Measurements from ENCODE around the gene TNFRSF21. TPM values are rescaled to one million over a fixed set of nuclear protein-coding genes. Genes with fewer than 3 reads are reported as not detected.

The TNFRSF21 gene, protein sequence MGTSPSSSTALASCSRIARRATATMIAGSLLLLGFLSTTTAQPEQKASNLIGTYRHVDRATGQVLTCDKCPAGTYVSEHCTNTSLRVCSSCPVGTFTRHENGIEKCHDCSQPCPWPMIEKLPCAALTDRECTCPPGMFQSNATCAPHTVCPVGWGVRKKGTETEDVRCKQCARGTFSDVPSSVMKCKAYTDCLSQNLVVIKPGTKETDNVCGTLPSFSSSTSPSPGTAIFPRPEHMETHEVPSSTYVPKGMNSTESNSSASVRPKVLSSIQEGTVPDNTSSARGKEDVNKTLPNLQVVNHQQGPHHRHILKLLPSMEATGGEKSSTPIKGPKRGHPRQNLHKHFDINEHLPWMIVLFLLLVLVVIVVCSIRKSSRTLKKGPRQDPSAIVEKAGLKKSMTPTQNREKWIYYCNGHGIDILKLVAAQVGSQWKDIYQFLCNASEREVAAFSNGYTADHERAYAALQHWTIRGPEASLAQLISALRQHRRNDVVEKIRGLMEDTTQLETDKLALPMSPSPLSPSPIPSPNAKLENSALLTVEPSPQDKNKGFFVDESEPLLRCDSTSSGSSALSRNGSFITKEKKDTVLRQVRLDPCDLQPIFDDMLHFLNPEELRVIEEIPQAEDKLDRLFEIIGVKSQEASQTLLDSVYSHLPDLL
- total RNA-seq: 3.5 and 7.9 TPM in 2 replicates

DNA sequence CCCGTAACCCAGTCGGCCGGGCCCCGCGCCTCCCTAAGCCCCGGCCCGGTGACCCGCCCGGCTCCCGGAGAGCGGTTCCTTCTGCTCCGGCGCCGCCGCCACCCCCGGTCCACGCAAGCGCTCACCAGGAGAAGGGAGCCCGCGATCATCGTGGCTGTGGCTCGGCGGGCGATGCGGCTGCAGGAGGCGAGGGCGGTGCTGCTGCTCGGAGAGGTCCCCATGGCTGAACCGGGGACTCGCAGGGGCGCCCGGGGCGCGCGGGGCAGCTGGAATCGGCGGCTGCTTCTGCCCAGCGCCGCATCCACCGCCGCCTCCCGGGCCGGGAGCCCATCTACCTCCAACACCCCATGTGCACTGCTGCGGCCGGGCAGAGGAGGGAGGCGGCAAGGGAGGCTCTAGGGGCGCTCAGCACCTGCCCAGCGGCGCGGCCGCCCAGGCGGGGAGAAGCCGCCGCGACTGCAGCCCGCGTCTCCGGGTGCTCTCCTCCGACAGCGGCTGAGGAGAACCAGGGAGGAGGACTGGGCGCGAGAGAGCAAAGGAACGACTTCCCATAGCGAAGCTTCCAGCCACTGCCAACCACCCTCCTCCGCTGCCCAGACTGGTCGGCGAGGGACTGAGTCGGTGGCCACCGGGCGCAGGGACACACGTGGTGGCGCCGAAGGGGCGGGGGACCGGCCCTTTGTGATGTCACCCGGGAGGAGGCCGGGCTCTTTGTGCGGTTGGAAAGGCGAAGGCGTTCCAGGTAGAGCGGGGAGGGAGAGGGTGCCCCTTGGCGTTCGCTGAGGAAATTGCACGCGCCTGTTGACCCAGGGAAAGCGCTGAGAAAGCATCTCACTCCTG, at the start of gene TNFRSF21:
TSS of gene TNFRSF21 (minus strand) at position 615 of the 840 bp plus-strand sequence. CDS start at position 221, 394 bp downstream.

Other genes starting within 250 kb of the TNFRSF21 start
- 16.2 and 17.2 TPM in 2 replicates for gene CD2AP, start 167.9 kb upstream of the TNFRSF21 start, total RNA-seq